ENCODE measurements around the gene ACADL.

The ACADL gene

DNA sequence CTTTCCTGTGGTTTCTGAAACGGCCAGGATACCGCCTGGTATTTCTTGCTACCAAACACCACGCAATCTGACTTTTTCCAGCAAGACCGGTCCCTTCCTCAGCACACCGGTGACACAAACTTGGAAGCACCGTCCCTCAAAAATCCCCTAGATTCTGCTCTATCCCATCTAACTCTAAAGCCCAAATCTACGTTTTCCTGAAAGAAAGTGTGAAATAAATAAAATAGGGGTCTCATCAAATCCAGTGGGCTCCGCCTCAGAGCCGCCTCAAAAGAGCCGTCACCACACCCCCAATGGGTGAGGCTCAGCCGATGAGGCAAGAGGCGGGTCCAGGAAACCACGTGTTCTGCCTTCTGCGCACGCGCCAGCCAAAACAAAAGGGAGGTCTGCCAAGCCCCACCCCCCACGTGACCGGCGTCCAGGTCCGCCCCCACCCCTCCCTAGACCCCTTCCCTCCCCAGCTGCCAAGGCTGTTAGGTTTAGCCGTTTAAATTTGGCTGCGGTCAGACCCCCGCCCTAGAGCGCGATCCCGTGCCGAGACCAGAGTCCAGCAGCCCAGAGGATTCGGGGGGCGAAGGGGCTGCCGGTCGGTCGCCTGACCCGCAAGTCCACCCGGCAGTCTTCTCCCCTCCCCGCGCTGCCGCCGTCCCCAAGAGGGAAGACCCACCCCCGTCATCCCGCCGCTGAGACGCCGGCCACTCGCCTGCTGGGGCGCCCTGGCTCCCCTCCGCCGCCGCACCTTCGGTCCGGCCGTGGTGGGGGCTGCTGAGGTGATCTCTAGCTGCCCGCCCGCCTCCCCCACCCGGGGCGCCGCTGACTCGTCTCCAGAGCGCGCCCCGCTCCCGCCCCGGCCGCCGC lies 54.6 kb downstream of the ACADL start:
- peak; percentile 90 for DNase-seq (ENCODE audit: low spot score)
- no peak for FAIRE-seq

DNA sequence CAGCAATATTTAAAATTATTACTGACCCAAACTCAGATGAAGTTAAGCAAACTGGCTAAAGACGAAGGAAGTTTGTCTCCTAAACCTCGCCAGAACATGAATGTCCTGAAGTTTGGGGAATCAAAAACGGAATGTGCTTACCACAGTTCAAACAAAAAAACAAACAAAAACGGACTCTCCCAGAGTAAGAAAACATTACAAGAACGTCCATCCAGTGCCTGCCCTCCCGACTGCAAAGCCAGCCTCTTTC lies 55.1 kb downstream of the ACADL start:
- no peak for FAIRE-seq
- no peak for DNase-seq (ENCODE audit: low spot score)

- FAIRE-seq = no peak
- no peak for DNase-seq (ENCODE audit: low spot score)
Measured at GRCh38 chr2:210169516-210170195, 55.6 kb downstream of the ACADL start.

DNA sequence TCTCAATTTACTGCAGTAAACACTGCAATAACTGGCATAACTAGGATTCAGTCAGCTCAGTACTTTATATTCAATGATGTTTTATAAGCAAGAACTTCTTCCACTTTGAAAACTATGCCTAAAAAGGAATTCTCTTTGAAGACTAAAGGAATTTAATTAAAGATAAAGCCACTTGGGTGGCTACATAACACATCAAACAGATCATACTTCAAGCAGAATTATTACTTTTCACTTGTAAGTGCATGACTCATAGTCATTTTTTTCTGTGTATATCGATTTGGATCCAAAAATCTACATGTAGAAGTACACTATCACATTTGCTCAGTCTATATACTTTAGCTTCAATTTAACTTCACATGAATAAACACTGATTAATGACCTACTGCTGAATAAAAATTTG lies 58.0 kb downstream of the ACADL start:
- no peak for FAIRE-seq
- DNase-seq (ENCODE audit: low spot score) = no peak

DNA sequence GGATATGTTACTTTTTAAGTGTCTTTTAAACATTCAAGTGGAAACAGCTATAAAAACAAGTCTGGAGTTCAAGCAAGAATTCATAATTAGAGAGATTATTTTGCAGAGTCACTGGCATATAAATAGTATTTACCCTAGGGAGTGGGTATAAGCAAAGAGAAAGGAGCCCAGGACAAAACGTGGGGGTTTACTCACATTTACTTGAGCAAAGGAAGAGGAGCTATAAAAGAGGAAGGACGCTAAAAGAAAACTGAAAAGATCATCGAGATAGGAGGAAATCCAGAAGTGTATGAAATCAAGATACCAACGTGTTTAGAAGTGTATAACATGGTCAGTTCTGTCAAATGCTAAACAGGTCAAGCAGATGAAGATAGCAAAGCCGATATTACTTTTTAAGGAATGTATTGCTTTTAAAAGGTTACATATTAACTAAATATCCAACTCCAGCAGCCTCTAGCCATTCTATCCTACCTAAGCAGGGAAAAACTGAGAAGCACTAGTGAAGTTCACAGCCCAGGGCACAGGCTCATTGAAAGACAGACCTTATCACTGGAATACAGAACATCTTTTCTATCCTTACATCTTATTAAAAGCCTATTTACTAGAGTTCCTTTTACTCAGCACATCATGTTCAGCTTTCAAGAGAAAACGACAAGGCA lies 62.7 kb downstream of the ACADL start:
- DNase-seq (ENCODE audit: low spot score) (no peak), FAIRE-seq (no peak)

GRCh38 chr2:210159059-210159458 lies 66.2 kb downstream of the ACADL start:
- DNase-seq (ENCODE audit: low spot score) = no peak
- no peak for FAIRE-seq

- FAIRE-seq (no peak), DNase-seq (ENCODE audit: low spot score) (no peak)
Measured at GRCh38 chr2:210158236-210158635, 67.0 kb downstream of the ACADL start.

GRCh38 chr2:210157526-210157925 lies 67.7 kb downstream of the ACADL start:
- FAIRE-seq = no peak
- no peak for DNase-seq (ENCODE audit: low spot score)

GRCh38 chr2:210147614-210148013 lies 77.6 kb downstream of the ACADL start:
- FAIRE-seq (no peak), DNase-seq (ENCODE audit: low spot score) (no peak)

All from urothelium cell line (cell line).